Stimulated activated CD8-positive, alpha-beta memory T cell treated with anti-CD3 and anti-CD28 coated beads, Interleukin-7, amount 100 ng/mL, for 48 hours (primary cell): ENCODE measurements around the gene SLC30A10.
"Not testable (repeated sequence)": the region's sequence is repeated elsewhere in the genome, so short reads cannot be mapped to it uniquely, and the experiment has no call there.

ENCODE experiments used
- DNase-seq, 2 donors: peaks; one replicate each; pipeline ENCODE4 v3.0.0-alpha.2; 2020; ENCODE audit warnings: low read depth in 1 of 2; ENCODE audit errors: extremely low read depth in 1 of 2

SLC30A10 gene

DNA sequence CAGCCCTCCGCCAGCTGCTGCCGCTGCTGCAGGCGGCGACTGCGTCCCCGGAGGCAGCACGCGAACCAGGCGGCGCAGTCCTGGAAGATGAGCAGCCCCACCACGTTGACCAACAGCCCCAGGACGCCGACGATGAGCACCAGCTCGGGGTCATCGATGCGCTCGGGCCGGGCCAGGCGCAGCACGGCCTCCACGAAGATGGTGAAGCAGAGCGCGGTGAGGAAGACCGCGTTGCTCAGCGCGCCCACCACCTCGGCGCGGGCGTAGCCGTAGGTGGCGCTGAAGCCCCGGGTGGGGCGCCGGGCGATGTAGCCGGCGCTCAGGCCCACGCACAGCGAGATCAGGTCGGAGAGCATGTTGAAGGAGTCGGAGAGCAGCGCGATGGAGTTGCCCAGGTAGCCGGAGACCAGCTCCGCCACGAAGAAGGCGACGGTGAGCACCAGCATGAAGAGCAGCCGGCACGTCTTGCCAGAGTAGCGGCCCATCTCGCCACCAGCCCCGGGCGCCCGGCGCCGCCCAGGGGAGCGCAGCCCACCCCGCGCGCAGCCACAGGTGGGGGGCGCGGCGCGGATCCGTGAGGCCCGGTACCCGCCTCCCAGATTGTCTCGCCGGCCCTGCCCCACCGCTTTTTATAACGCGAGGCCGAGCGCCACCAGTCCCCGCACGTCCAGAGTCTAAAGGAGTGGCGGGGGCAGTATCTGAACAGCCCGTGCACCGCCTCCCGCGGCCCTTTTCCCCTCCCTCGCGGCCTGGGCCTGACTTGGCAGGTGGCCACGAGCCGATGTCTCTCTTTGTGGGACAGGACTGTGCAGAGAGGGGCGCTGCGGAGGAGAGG is at the start of gene SLC30A10:
Gene SLC30A10 (minus strand): TSS at position 602 of the 835 bp plus-strand sequence. CDS start 117 bp downstream, at position 485.
- no peak for DNase-seq

DNA sequence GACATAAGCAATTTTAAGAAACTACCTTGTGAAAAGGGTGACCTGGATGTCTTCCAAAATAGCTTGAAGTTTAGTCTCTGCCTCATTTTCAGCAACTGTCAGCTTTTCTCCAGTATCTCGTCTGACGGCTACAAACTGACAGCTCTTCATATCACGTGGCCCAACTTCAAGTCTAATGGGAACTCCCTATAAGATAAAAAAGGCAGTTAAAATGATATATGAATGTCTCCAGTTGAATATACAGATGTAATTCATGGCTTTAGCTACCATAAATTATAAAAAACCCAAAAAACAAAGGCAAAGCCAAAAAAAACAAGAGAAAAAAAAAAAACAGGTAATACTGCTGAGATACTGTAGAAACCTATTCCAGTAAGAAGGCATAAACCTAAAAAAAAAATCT is 44.9 kb upstream of the SLC30A10 start:
- DNase-seq, result no peak

DNA sequence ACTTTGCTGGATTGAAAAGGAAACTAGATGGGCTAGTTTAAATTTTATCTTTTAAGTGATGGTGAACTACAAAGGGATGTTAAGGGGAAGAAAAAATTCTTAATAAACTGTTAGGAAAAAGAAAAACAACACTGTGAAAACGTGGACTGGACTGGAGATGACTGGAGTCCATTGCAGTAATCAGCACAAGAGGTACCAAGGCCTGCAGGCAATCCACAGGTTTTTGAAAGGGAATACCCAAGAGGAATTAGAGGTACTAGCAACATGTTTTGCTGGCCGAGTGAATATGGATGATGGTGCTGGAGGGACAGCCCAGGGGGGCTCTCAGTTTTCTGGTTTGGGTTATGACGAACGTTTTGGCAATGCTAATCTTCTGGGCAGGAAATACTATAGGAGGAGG is 39.0 kb upstream of the SLC30A10 start:
- DNase-seq, result no peak

DNA sequence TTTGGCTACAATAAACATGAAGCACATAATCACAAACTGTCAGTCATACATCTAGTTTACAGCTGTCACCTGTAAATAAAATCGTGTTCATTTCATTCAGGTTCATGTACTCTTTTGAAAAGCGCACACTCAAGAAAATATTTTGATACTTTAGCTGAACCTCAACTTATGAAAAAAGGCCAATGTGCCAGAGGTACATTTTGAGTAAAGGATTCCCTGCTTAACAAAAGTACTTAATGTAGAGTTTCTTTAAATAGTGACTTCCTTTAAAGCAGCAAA is 37.7 kb upstream of the SLC30A10 start:
- no peak for DNase-seq

DNA sequence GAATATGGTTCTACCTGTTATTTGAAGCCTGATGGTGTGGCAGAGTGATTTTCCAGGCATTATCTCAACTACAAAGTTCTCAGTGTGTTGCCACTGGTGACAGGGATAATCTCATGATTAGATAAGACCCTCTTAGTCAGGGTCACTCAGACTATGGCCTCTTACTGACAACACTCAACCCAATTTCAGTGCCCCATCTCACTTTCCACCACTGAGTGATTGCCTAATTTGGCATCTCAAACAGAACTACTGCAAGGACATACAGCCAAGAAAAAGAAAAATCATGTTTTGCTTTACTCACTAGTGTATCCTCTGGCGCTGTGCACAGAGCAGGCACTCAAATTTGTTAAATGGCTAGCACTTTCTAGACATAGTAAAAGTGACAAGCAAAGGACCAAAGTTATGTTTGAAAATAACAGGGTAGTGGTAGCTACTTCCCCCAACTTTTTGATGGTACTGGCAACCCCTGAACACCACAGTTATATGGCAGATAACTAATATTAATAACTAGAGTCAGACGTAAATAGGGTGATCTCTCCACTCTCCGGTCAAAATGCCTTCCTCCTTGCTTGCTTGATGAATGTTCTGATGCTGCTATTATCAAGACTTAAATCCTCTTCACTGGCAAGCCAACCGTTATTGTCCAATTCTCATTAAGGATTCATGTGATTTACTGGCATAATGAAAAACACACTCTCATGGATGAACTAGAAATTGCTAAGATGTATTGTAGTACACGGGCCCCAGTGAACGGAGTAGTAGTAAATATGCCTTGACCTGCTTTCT is 37.1 kb upstream of the SLC30A10 start:
- no peak for DNase-seq

DNA sequence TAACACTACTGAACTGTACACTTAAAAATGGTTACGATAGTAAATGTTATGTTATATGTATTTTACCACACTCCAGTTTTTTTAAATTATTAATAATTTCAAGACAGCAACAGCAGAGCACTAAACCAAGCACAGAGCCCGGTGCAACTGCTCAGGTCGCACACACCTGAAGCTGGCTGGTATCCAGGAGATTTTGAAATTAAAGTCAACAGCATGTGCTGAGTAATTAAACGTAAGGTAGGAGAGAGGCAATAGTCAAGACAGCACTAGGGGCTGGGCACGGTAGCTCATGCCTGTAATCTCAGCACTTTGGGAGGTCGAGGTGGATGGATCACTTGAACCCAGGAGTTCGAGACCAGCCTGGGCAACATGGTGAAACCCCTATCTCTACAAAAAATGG is 35.1 kb upstream of the SLC30A10 start:
- DNase-seq, result no peak

DNA sequence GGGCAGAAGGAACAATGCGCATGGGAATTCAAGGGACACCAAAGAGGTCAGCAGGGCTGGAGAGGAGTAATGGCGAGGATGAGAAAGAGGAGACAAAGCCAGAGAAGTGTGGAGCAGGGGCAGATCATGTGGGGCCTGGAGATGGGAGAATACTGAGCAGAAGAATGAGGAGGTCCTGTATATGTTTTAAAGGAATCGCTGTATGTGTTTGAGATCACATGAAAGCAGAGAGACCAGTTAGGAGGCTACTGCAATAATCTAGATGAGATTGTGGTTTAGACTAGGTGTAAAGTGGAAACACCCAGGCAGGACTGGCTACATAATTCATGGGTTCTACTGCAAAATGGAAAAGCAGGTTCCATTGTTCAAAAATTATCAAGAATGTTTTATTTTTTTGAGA is 33.3 kb upstream of the SLC30A10 start:
- DNase-seq, result no peak

DNA sequence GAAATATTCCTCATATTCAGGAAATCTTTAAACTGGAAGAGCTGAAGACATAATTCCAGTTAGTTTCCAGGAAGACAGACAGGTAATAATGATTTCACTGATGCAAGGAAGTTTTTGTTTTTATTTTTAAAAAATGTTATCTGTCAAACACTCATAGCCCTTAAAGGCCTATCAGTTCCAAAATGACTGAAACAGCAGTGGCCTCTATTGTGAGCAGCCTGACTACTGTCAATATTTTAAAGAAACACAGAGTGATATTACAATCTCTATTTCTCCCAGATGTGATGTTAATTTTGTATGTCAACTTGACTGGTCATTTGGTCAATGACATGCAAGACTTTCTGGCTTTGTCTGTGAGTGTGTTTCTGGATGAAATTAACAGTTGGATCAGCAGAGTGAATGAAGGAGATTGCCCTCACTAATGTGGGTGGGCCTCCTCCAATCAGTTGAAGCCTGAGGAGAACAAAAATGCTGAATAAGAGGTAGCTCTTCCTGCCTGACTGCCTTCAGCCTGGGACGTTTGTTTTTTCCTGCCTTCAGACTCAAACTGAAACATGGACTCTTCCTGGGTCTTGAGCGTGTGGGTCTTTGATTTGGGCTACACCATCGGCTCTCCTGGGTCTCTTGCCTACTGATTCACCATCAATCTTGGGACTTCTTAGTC is 31.3 kb upstream of the SLC30A10 start:
- no peak for DNase-seq

DNA sequence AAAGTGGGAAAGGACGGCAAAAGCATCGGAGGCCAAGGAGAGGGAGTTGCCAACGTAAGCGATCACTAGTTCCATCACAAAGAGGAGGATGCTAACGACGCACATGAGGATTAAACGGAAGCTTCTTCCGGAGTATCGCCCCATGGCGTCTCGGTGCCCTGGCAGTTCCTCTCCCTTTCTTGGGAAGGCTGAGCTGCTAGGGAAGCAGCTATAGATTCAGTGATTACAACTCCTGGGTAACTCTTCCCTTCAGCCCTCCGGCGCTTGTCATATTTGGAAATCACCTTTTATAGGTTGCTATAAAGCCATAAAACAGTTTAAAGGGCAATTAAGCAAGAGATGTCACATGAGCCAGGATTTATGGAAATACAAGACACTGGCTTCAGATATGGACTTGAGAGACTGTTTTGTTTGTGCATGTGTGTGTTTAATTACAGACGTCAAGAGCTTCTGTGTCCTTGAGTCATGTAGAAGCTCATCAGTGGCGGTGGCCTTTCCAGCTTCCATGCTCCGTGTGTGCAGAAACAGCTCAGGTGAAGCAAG is 30.6 kb upstream of the SLC30A10 start:
- DNase-seq, result no peak

DNA sequence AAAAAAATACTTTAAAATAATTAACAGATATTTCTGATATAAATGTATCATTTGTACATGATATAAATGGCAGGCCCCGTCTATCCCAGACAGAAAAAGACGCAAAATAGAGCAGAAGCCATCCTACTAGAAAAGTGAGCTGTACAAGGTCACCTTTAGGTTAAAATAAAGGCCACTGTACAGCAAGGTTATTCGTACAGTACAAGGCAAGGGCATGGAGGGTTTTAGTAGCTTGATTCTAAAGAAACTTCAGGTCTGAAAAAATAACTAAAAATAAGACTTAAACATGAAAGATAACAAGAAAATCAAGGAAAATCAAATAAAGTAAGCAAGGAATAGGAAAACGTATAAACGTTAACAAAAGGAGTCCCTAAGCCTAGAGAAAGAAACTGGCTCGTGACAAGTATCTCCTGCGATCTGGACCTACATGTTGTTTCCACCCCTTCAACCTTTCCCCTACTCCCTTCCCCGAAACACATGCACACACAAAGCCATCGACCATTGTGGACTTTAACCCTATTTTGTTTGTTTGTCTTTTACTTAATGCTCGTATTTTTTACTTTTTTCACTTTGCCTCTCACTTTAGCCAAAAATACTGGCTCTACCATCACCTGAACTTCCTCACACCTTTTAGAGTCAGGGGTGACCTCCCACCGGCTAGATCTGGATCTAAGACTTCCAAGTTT is 26.5 kb upstream of the SLC30A10 start:
- DNase-seq, result no peak

DNA sequence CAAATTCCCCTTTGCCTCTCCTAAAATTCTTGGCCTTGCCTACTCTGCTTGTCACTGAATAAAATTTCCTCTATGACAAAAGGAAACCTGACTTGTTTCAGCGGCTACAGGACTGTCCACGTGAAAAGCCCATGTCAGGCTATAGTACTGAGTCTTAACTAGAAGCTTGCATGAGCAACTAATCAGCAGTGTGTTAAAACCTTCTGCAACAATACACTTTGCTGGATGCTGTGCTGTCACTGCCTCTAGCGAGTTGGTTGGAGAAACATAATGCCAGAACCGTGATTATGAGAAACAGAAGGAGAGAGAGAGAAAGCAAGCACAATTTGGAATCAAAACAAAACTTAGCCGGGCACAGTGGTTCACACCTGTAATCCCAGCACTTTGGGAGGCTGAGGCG is 25.7 kb upstream of the SLC30A10 start:
- no peak for DNase-seq

DNA sequence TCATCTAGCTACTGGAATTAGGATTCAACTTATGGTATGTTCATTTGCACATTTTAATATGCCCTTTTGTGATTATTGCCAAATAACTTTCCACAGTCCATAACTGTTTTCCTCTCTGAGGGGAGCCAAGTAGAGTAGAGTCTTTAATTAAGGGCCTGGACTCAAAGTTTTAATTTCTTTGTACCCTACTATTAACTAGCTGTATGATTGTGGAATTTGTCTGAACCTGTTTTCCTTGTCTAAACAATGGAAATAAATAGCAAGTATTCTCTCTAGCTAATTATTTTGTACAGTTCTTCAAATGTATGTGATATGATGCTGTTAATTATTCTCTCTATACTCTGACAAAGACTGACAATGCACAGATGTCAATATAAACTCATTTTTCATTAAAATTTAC is 24.0 kb upstream of the SLC30A10 start:
- no peak for DNase-seq

DNA sequence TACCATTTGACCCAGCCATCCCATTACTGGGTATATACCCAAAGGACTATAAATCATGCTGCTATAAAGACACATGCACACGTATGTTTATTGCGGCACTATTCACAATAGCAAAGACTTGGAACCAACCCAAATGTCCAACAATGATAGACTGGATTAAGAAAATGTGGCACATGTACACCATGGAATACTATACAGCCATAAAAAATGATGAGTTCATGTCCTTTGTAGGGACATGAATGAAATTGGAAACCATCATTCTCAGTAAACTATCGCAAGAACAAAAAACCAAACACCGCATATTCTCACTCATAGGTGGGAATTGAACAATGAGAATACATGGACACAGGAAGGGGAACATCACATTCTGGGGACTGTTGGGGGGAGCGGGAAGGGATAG is 20.9 kb upstream of the SLC30A10 start:
- not testable (repeated sequence) for DNase-seq

DNA sequence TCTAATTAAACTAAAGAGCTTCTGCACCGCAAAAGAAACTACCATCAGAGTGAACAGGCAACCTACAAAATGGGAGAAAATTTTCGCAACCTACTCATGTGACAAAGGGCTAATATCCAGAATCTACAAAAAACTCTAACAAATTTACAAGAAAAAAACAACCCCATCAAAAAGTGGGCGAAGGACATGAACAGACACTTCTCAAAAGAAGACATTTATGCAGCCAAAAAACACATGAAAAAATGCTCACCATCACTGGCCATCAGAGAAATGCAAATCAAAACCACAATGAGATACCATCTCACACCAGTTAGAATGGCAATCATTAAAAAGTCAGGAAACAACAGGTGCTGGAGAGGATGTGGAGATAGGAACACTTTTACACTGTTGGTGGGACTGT is 20.4 kb upstream of the SLC30A10 start:
- DNase-seq, result not testable (repeated sequence)

DNA sequence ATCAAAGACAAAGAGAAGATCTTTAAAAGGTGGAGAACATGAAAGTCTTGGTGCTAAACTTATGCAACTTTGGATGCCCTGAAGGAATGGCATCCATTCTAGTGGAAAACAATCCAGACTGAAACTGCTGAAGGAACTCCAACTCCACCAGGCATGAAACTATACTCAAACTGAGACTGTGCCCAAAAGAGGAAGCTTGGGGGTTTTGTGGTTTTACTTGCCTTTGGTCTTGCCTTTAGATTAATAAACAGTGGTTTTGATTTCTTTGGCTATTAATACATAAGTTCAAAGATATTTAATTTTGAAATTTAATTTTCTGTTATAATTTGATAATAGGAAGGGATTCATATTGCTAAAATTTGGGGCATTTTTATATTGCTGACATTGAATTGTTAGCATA is 17.4 kb upstream of the SLC30A10 start:
- DNase-seq, result no peak

DNA sequence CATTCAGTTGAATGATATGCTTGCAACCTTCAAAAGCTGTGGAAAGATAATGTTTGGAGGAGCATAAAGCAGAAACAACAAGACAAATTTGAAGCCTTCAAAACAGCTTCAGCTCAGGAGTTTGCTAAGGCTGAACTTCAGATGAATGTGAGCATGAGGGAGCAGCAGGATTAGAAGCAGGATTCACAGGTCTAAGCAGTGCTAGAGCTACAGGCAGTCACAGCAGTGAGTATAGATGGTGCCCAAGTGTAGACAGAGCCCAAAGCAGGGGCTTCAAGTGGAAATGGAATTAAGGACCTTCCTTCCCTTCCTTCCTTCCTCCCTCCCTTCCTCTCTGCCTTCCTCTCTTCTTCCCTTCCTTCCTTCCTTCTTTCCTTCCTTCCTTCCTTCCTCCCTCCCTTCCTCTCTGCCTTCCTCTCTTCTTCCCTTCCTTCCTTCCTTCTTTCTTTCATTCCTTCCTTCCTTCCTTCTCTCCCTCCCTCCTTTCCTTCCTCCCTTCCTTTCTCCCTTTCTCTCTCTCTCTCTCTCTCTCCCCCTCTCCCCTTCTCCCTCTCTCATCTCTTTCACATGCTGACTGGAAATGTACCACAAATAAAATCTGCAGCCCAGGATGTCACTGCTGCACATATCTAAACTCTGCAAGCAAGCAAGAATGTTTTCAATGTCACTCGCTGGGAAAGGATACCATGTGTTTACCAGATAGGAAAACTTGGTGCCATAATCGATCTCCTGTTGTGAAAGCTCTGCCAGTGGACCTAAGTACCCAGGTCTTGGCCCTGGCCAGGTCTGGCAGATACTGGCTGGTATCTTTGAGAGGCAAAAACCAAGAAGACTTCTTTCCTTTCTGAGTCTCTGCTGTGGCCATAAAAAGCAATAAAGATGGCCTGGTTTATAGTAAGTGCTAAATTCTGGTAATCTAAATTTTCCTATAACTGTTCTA is 13.1 kb upstream of the SLC30A10 start:
- DNase-seq, result no peak

DNA sequence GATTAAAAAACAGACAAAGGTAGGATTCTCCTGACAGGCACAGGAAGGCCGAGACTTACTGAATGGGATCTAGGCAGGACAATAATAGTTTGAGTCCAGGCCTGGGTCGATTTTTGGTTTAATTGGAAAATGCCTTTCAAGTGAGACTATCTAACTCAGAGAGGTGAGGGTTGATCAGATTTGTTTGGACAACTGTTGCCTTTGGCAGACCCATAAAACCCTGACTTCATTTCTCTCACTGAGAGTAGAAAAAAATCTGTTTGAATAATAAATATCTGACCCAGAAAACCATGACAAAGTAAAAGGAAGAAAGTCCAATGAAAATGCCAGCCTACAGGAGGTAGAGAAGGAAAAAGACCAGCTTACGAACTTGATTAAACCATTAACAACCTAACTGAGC is 12.3 kb upstream of the SLC30A10 start:
- DNase-seq, result no peak

DNA sequence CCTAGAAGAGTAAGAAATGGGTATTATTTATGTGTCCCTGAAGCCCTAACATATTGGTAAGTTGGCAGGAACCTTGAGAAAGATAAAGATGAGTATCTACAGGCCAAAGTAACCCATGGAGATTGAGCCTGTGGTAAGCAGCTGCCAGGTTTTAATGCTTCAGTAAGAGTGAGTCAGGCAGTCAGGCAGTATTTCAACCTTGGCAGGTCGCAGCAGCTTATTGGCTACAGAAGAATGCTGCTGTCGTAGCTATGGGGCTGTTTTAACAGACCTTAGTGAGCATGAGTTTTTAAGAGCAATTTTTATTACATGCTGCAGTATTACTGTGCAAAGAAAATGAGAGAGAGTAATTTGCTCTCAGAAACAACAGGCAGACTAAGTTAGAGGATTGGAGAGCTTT is 10.3 kb upstream of the SLC30A10 start:
- DNase-seq, result no peak

DNA sequence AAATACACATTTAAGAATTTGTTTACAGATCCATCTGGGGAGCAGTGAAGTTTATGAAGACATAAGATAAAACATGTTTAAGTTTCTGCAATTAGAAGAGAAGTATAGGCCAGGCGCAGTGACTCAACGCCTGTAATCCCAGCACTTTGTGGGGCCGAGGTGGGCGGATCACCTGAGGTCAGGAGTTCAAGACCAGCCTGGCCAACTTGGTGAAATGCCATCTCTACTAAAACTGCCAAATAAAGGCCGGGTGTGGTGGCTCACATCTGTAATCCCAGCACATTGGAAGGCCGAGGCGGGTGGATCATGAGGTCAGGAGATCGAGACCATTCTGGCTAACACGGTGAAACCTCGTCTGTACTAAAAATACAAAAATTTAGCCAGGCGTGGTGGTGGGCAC is 5.4 kb upstream of the SLC30A10 start:
- DNase-seq, result not testable (repeated sequence)

DNA sequence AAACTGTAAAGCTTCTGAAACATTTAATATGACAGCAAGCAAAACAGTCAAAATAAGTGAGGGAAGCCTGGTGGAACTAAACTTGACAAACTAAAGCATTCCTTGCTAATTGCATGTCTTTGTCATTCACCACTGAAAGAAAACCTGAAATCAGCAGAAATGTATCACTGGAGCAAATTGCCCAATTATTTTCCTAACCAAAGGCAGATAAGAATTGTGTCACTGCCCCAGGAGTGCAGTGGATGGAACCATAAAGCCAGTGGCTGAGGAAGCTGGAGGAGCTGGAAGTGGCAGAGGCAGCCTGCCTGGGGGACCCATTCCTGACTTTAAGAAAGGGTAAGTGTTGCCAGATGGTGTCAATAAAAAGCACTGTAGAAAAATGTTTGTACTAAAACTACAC is 2.7 kb upstream of the SLC30A10 start:
- DNase-seq, result no peak
